Spleen (tissue), 7 donors: ENCODE results near the gene PNMA8A.

Experiments
- POLR2A ChIP-seq, 3 donors: fragments of 450-650 bp; IDR thresholded peaks; one replicate each; pipeline ENCODE4 v1.5.1; 2017; ENCODE audit warnings: antibody characterized with exemption in 3 of 3, mild to moderate bottlenecking in 1 of 3
- TF ChIP-seq, protein P1 (sequence below), 11 experiments: fragments of 200-600 bp in 7 of 11; fragments of 450-650 bp in 4 of 11; sonication (generic) in 4 of 11; IDR thresholded peaks in 8 of 11; conservative IDR thresholded peaks in 3 of 11; 1 replicate in 7 of 11; 2 replicates in 4 of 11; pipeline versions ENCODE4 v1.4.0 to v1.8.0; 2016 to 2021; ENCODE audit warnings: antibody characterized with exemption in 11 of 11, inconsistent platforms in 4 of 11, mild to moderate bottlenecking in 1 of 11
- donor health status: DM: no; HTN: no; CAD: no; lungs with moderate emphysema.
- donor health status: DM: no; HTN: no; CAD: no.
- donor health status: DM: no; HTN: no; CAD: no.

GRCh38 chr19:46513461-46514236 is 42.3 kb upstream of the PNMA8A start:
- no peak for TF ChIP-seq POLR2A (IDR thresholded peaks at IDR 0.05)
- TF ChIP-seq, protein P1, sequence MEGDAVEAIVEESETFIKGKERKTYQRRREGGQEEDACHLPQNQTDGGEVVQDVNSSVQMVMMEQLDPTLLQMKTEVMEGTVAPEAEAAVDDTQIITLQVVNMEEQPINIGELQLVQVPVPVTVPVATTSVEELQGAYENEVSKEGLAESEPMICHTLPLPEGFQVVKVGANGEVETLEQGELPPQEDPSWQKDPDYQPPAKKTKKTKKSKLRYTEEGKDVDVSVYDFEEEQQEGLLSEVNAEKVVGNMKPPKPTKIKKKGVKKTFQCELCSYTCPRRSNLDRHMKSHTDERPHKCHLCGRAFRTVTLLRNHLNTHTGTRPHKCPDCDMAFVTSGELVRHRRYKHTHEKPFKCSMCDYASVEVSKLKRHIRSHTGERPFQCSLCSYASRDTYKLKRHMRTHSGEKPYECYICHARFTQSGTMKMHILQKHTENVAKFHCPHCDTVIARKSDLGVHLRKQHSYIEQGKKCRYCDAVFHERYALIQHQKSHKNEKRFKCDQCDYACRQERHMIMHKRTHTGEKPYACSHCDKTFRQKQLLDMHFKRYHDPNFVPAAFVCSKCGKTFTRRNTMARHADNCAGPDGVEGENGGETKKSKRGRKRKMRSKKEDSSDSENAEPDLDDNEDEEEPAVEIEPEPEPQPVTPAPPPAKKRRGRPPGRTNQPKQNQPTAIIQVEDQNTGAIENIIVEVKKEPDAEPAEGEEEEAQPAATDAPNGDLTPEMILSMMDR (IDR thresholded peaks at IDR 0.05 in 8 of 11, conservative IDR thresholded peaks at IDR 0.05 in 3 of 11), result peak; percentile 70 to 95 (median 89)
